ENCODE data around the gene ARID1B. TPM values are rescaled to one million over a fixed set of nuclear protein-coding genes. Genes with fewer than 3 reads are reported as not detected.

Gene ARID1B
- polyA plus RNA-seq, 1 experiment: 17.0 TPM

GRCh38 chr6:157125531-157125930 lies 348.4 kb downstream of the ARID1B start:
- Histone ChIP-seq H3K27me3 (ENCODE audit: control insufficient read depth, insufficient read depth, low read length) (no peaks in the 10 kb centered on the region), H3K36me3 (ENCODE audit: control insufficient read depth, insufficient read depth, low read length) (0 out of 2 replicates have a peak, but pooled peaks cover 1% of the 10 kb centered on the region), H3K4me3 (ENCODE audit: low read depth, low read length) (no peak overlapping the region)
- ChIA-PET POLR2A (no interaction called here), CTCF (interaction anchor here (0.9 kb wide), 1 partner anchor 16 kb away, joined by 4 read pairs; no protein-coding TSS in a partner anchor)
- TF ChIP-seq CTCF (IDR thresholded peaks at IDR 0.05; ENCODE audit: insufficient read depth, low read depth, low read length): no peak
- DNase-seq (ENCODE audit: low read depth): no peak

DNA sequence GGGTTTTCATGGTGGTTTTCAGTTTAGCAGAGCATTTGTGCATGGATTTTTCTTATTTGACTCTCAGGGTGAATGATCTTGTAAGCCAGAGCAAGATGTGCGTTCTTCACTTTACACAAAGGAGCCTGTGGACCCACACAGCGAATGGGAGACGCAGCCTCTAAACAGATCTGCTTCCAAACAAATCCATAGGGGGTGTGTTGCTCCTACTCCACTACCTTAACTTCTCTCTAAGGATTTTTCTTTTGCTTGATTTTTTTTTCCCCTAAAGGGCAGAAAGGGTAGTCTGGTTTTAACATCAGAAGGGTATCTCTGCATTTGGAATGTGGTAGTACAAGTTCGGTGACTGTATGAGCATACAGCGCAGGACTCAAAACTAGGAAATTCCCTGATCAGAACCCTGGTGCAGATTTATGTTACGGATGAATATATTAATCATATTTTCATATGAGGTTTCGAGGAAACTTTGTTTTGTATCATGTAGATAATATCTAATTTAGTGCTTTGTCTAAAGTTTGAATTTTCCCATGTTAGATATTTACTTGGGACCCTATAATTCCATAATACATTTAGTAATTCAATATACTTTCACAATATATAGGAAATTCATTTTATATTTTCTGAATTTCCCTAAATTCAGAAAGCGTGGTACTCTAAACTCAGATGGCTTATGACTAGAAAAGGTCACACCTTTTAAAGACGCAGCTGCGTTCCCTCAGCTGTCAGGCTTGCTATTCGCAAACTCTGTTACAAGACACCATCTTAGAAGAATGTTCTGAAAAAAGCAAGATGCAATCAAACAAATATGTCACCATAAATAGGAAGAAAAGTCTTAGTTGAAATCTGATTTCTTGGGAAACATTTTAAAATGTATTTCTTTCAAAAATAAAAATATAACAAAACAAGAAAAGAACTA lies 349.3 kb downstream of the ARID1B start:
- Histone ChIP-seq H3K27me3 (ENCODE audit: control insufficient read depth, insufficient read depth, low read length) (no peaks in the 10 kb centered on the region), H3K36me3 (ENCODE audit: control insufficient read depth, insufficient read depth, low read length) (0 out of 2 replicates have a peak, but pooled peaks cover 3% of the 10 kb centered on the region), H3K4me3 (ENCODE audit: low read depth, low read length) (no peak overlapping the region)
- no peak for TF ChIP-seq CTCF (IDR thresholded peaks at IDR 0.05; ENCODE audit: insufficient read depth, low read depth, low read length)
- POLR2A ChIA-PET: no interaction called here
- CTCF ChIA-PET: no interaction called here
- DNase-seq (ENCODE audit: low read depth): no peak

DNA sequence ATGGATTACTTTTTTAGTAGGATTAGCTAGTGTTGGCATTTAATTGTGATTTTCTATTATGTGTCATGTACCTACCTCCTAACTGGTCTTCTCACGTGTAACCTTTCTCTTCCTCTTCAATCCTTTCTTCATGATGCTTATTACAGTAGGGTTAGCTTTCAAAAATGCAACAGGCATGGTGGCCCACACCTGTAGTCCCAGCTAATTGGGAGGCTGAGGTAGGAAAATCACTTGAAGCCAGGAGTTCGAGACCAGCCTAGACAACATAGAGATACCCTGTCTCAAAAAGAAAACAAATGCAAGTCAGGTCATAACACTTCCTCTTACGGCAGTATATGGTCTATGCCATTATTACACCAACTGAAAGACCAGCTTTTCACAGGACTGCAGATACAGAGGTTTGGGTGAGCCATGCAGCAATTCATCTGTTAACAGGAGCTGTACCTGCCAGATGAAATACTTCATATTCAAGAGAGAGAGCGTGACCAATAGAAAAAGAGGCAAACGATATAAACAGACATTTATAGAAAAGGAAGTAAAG lies 351.1 kb downstream of the ARID1B start:
- H3K36me3 ChIP-seq (ENCODE audit: control insufficient read depth, insufficient read depth, low read length): peaks cover 6% of the 10 kb centered on the region
- no peaks in the 10 kb centered on the region for H3K27me3 ChIP-seq (ENCODE audit: control insufficient read depth, insufficient read depth, low read length)
- DNase-seq (ENCODE audit: low read depth): no peak
- no peak overlapping the region for H3K4me3 ChIP-seq (ENCODE audit: low read depth, low read length)
- no peak for TF ChIP-seq CTCF (IDR thresholded peaks at IDR 0.05; ENCODE audit: insufficient read depth, low read depth, low read length)
- ChIA-PET CTCF (interaction anchor here (1.0 to 1.4 kb wide), 2 partner anchors 11 to 149 kb away, joined by 3 read pairs; no protein-coding TSS in a partner anchor), POLR2A (no interaction called here)

DNA sequence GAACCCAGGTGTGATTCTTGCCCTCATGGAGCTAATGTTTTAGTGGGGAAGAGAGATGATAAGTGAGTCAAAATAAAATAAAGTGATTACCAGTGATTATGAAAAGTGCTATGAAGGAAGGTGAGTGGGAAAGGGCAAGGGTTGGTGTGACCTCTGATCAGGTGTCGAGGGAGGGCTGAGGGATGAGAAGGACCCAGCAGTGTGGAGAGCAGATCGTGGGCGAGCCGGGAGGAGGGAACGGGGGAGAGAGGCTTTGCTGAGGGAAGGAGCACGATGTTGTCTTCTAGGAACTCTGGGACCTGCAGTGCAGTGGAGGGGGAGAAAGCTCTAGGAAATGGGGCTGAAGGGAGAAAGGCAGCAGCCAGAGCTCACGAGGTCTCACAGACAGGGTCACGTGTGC lies 354.1 kb downstream of the ARID1B start:
- no peak overlapping the region for H3K4me3 ChIP-seq (ENCODE audit: low read depth, low read length)
- H3K27me3 ChIP-seq (ENCODE audit: control insufficient read depth, insufficient read depth, low read length): no peaks in the 10 kb centered on the region
- DNase-seq (ENCODE audit: low read depth): no peak
- ChIA-PET CTCF (no interaction called here), POLR2A (no interaction called here)
- peaks cover 8% of the 10 kb centered on the region for H3K36me3 ChIP-seq (ENCODE audit: control insufficient read depth, insufficient read depth, low read length)
- TF ChIP-seq CTCF (IDR thresholded peaks at IDR 0.05; ENCODE audit: insufficient read depth, low read depth, low read length): no peak

- DNase-seq (ENCODE audit: low read depth): no peak
- H3K4me3 ChIP-seq (ENCODE audit: low read depth, low read length): no peak overlapping the region
- peaks cover 8% of the 10 kb centered on the region for H3K36me3 ChIP-seq (ENCODE audit: control insufficient read depth, insufficient read depth, low read length)
- TF ChIP-seq CTCF (IDR thresholded peaks at IDR 0.05; ENCODE audit: insufficient read depth, low read depth, low read length): no peak
- H3K27me3 ChIP-seq (ENCODE audit: control insufficient read depth, insufficient read depth, low read length): no peaks in the 10 kb centered on the region
- ChIA-PET CTCF (no interaction called here), POLR2A (no interaction called here)
Observed at GRCh38 chr6:157133856-157134255, 356.7 kb downstream of the ARID1B start.

All from BJ (cell line).